HG02852 (cell line): ENCODE measurements around the gene UBIAD1.

Experiments used
- ATAC-seq: cut with Tn5 transposase; IDR thresholded peaks from one replicate; pipeline ENCODE4 v1.9.1; 2021; ENCODE audit warnings: mild to moderate bottlenecking, moderate library complexity; ENCODE audit not compliant: unreplicated experiment

The UBIAD1 gene

DNA sequence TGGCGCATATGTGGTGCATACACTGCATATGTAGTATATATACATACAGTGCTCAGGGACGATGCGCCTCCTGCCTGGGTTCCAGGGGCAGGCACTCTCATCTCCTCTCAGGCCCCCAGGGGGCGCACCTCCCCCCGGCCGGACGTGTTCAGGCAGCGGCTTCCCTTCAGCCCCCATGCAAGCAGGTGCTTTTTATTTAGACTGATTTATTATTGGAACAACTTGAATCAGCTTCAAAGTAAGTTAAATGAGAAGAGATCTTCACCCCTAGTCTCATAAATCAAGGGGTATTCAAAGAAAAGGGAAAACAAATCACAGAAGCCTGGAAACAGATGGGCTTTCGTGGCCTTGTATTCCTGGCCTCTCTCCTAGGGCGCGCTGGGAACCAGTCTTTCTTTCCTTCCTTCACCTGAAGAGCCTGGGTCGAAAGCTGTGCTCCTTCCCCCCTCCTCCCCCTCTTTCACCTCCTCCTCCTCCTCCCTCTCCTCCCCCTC lies 64.6 kb downstream of the UBIAD1 start:
- ATAC-seq, result no peak
